Neural progenitor cell (in vitro differentiated cells): ENCODE results near the gene NUP133.

ENCODE experiments used
- EZH2 ChIP-seq: fragments of 200-600 bp; sonication (generic); IDR thresholded peaks from 2 replicates; pipeline ENCODE4 v1.6.1; 2017; ENCODE audit warnings: antibody characterized with exemption, mild to moderate bottlenecking, moderate library complexity
- EZH2phosphoT487 ChIP-seq: fragments of 200-600 bp; sonication (generic); IDR thresholded peaks from 2 replicates; pipeline ENCODE4 v1.6.1; 2017; ENCODE audit warnings: antibody characterized with exemption
- TF ChIP-seq, protein P1 (sequence below): fragments of 200-600 bp; sonication (generic); IDR thresholded peaks from 2 replicates; pipeline ENCODE4 v1.5.1; 2017; ENCODE audit warnings: antibody characterized with exemption, mild to moderate bottlenecking

DNA sequence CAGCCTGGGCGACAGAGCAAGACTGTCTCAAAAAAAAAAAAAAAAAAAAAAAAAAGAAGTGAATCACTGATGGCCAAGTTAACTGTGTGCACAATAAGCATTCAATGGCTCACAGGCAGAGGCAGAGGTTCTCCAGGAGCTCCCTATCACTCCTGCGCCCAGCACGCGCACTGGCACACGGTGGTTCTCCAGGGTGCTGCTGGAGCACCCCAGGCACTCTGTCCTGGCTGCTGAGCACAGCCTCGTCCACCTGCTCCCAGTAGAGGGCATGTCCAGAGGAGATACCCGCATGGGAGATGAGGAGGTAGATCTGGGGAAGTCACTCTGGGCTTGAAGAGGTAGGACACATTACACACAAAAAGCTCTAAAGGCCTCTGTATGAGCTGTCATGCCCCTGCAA, 21.5 kb upstream of the NUP133 start:
- TF ChIP-seq, protein P1, sequence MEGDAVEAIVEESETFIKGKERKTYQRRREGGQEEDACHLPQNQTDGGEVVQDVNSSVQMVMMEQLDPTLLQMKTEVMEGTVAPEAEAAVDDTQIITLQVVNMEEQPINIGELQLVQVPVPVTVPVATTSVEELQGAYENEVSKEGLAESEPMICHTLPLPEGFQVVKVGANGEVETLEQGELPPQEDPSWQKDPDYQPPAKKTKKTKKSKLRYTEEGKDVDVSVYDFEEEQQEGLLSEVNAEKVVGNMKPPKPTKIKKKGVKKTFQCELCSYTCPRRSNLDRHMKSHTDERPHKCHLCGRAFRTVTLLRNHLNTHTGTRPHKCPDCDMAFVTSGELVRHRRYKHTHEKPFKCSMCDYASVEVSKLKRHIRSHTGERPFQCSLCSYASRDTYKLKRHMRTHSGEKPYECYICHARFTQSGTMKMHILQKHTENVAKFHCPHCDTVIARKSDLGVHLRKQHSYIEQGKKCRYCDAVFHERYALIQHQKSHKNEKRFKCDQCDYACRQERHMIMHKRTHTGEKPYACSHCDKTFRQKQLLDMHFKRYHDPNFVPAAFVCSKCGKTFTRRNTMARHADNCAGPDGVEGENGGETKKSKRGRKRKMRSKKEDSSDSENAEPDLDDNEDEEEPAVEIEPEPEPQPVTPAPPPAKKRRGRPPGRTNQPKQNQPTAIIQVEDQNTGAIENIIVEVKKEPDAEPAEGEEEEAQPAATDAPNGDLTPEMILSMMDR, result no peak
- TF ChIP-seq EZH2phosphoT487, result no peak
- TF ChIP-seq EZH2, result no peak
